OCI-M2 (cell line): ENCODE measurements around the gene NT5DC3.
"Not testable (repeated sequence)": the region's sequence is repeated elsewhere in the genome, so short reads cannot be mapped to it uniquely, and the experiment has no call there.

Experiments used
- DNase-seq: peaks from one replicate; lab custom pipeline; 2025; ENCODE audit not compliant: unreplicated experiment; lab: John Stamatoyannopoulos, UW

NT5DC3 gene

GRCh38 chr12:103810111-103810510 is 30.9 kb downstream of the NT5DC3 start:
- no peak for DNase-seq

GRCh38 chr12:103809639-103810038 is 31.4 kb downstream of the NT5DC3 start:
- DNase-seq: not testable (repeated sequence)

GRCh38 chr12:103809154-103809553 is 31.9 kb downstream of the NT5DC3 start:
- DNase-seq: no peak

GRCh38 chr12:103808239-103808880 is 32.7 kb downstream of the NT5DC3 start:
- no peak for DNase-seq

- DNase-seq: no peak
These were observed 33.3 kb downstream of the NT5DC3 start for GRCh38 chr12:103807561-103808238.

- DNase-seq: no peak
These were observed 34.2 kb downstream of the NT5DC3 start for GRCh38 chr12:103806803-103807202.

- DNase-seq: no peak
These were observed 35.2 kb downstream of the NT5DC3 start for GRCh38 chr12:103805655-103806360.

- no peak for DNase-seq
These were observed 37.2 kb downstream of the NT5DC3 start for GRCh38 chr12:103803847-103804246.

- no peak for DNase-seq
These were observed 38.5 kb downstream of the NT5DC3 start for GRCh38 chr12:103802586-103802886.

GRCh38 chr12:103801709-103802585 is 39.1 kb downstream of the NT5DC3 start:
- DNase-seq: no peak

GRCh38 chr12:103799857-103800771 is 40.9 kb downstream of the NT5DC3 start:
- no peak for DNase-seq

- DNase-seq: no peak
These were observed 41.6 kb downstream of the NT5DC3 start for GRCh38 chr12:103799504-103799856.

- DNase-seq: no peak
These were observed 42.4 kb downstream of the NT5DC3 start for GRCh38 chr12:103798586-103798985.

GRCh38 chr12:103794309-103795213 is 46.5 kb downstream of the NT5DC3 start:
- DNase-seq: no peak

- DNase-seq: no peak
These were observed 47.5 kb downstream of the NT5DC3 start for GRCh38 chr12:103793512-103794045.

GRCh38 chr12:103793046-103793445 is 48.0 kb downstream of the NT5DC3 start:
- no peak for DNase-seq

GRCh38 chr12:103791350-103791920 is 49.6 kb downstream of the NT5DC3 start:
- no peak for DNase-seq

- DNase-seq: no peak
These were observed 54.8 kb downstream of the NT5DC3 start for GRCh38 chr12:103786201-103786600.
